Pancreas (tissue), 10 donors: ENCODE data around the gene ASTN1. TPM values are rescaled to one million over a fixed set of nuclear protein-coding genes. Genes with fewer than 3 reads are reported as not detected.

Experiments used
- ATAC-seq, 4 donors: fragments of 200-7000 bp; cut with Tn5 transposase; one replicate each; pipeline versions ENCODE4 v1.8.0 to v1.9.1; 2020; ENCODE audit warnings: mild to moderate bottlenecking in 4 of 4, moderate library complexity in 4 of 4
- DNase-seq, 6 donors: peaks; one replicate each; pipeline ENCODE4 v3.0.0-alpha.2; 2020
- FAIRE-seq: peaks from 2 replicates; lab custom pipeline; 2012; peaks lifted over from hg19 to GRCh38; lab: Jason Lieb, UNC
- H3K27ac ChIP-seq, 4 donors: fragments of 200-600 bp; sonication (generic); 1 replicate in 3 of 4; 2 replicates in 1 of 4; pipeline versions ENCODE4 v1.5.0 to v1.8.0; 2020
- H3K27me3 ChIP-seq, 4 donors: fragments of 200-600 bp; one replicate each; pipeline ENCODE4 v1.8.0; 2021
- H3K36me3 ChIP-seq, 3 donors: fragments of 200-600 bp; sonication (generic) in 1 of 3; one replicate each; pipeline versions ENCODE4 v1.5.0 to v1.8.0; 2020 to 2021
- H3K4me1 ChIP-seq, 3 donors: fragments of 200-600 bp; one replicate each; pipeline ENCODE4 v1.8.0; 2021
- H3K4me3 ChIP-seq, 4 donors: fragments of 200-600 bp; sonication (generic) in 2 of 4; one replicate each; pipeline versions ENCODE4 v1.5.0 to v1.8.0; 2020 to 2021
- H3K9me3 ChIP-seq, 4 donors: fragments of 200-600 bp; one replicate each; pipeline ENCODE4 v1.8.0; 2021
- WGBS, 2 donors: extraction: QIAGEN DNeasy Blood & Tissue Kit; methylation state at CpG; one replicate each; pipeline ENCODE4 v1.1.7; 2013; 5-methylcytosine and 5-hydroxymethylcytosine counted together
- intact Hi-C, 3 donors: fragments of 100-400 bp; cut with DNase I; formaldehyde crosslinking; loops; one replicate each; pipeline versions ENCODE4 v1.11.1 to v1.14.2; 2022
- polyA plus RNA-seq, 2 donors: library from polyadenylated mRNA; stranded (reverse); fragments of 200-250 nt; gene quantifications; one replicate each; pipeline ENCODE4 v1.2.3, GENCODE V29; 2013
- total RNA-seq, 6 donors: library from RNA; stranded (reverse); fragmentation: NEBNext Ultra II Directional in 4 of 6; extraction: Animal tissue kit (Norgen Biotek cat#: 25700) in 4 of 6; gene quantifications; one replicate each; pipeline versions ENCODE4 v1.2.1 to v1.2.4, GENCODE V29; 2021 to 2023
- TF ChIP-seq, protein P1 (sequence below), 4 donors: fragments of 200-600 bp; sonication (generic) in 3 of 4; IDR thresholded peaks; one replicate each; pipeline versions ENCODE4 v1.5.0 to v1.8.0; 2021; ENCODE audit warnings: antibody characterized with exemption in 4 of 4
- donor health status: healthy with polysubstance abuse.
- donor health status: DM: no; HTN: no; CAD: no; lungs with moderate emphysema.
- donor health status: DM: no; HTN: no; CAD: no.
- donor health status: control.
- donor health status: control.
- donor health status: Bipolar disorder and iron deficiency.
- donor health status: DM: yes; HTN: yes; CAD: no.
- donor health status: DM: no; HTN: no; CAD: no.
- donor health status: DM: no; HTN: no; CAD: no.
- donor health status: DM: yes; HTN: yes; CAD: no.

ASTN1 gene
- total and polyA plus RNA-seq, 8 donors, result 0.11 to 0.77 (median 0.32) TPM

DNA sequence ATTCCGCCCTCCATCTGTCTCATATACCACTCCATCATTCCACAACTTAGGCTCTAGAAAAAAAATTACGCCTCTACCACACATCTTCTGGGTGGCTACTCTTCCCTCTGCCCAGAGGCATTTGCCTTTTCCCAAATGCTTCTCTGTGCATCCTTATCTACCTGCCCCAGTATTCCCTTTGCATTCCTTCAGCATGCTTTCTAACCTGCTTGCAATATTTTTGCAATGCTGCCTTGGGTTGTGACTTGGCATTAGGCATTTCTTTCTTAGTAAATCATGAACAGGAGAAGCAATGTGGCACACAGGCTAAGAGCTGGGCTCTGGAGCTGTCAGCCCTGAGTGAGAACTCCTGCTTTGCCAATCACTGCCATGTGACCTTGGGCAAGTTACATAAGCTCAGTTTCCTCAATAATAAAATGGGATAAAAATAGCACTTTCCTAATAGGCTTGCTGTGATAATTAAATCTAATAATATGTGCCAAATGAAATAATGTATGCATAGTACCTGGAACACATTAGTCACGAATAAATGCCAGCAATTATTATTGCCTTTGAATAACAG, 276.0 kb downstream of the ASTN1 start:
- H3K27me3 ChIP-seq, result no peaks in the 10 kb centered on the region
- TF ChIP-seq, protein P1, sequence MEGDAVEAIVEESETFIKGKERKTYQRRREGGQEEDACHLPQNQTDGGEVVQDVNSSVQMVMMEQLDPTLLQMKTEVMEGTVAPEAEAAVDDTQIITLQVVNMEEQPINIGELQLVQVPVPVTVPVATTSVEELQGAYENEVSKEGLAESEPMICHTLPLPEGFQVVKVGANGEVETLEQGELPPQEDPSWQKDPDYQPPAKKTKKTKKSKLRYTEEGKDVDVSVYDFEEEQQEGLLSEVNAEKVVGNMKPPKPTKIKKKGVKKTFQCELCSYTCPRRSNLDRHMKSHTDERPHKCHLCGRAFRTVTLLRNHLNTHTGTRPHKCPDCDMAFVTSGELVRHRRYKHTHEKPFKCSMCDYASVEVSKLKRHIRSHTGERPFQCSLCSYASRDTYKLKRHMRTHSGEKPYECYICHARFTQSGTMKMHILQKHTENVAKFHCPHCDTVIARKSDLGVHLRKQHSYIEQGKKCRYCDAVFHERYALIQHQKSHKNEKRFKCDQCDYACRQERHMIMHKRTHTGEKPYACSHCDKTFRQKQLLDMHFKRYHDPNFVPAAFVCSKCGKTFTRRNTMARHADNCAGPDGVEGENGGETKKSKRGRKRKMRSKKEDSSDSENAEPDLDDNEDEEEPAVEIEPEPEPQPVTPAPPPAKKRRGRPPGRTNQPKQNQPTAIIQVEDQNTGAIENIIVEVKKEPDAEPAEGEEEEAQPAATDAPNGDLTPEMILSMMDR (IDR thresholded peaks at IDR 0.05), result no peak
- DNase-seq, result no peak
- no peaks in the 10 kb centered on the region for H3K4me1 ChIP-seq
- no peak for ATAC-seq
- intact Hi-C loops, result no loop called here
- H3K9me3 ChIP-seq, result no peaks in the 10 kb centered on the region
- H3K36me3 ChIP-seq, result no peaks in the 10 kb centered on the region
- H3K27ac ChIP-seq, result no peak overlapping the region
- WGBS, 2 donors, result 79 to 86% methylated on average over 3 of the region's 3 CpGs
- no peak overlapping the region for H3K4me3 ChIP-seq
- FAIRE-seq, result no peak

DNA sequence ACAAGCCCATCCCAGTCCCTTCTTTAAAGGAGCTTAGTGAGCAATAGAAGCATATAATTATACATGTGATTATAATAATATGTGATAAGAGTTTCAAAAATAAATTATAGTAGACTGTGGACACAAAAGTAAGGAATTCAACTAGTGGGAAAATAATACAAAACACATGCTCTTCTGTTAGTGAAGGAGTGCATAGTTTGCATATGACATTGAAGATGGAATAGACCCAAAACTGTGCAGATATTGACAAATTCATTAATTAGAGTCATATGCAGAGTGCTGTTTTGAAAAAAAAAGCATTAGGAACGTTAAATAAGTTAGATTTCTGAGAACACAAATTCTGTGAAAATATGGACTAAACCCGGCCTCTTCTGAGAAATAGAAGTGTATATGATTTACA, 278.8 kb downstream of the ASTN1 start:
- no peak for FAIRE-seq
- H3K27me3 ChIP-seq, result no peaks in the 10 kb centered on the region
- WGBS, 2 donors, result 50 to 77% methylated on average over 2 of the region's 2 CpGs
- intact Hi-C loops, result no loop called here
- ATAC-seq, result no peak
- no peak overlapping the region for H3K4me3 ChIP-seq
- no peaks in the 10 kb centered on the region for H3K36me3 ChIP-seq
- H3K9me3 ChIP-seq, result no peaks in the 10 kb centered on the region
- H3K27ac ChIP-seq, result no peak overlapping the region
- TF ChIP-seq, protein P1 (IDR thresholded peaks at IDR 0.05), result no peak
- no peak for DNase-seq
- no peaks in the 10 kb centered on the region for H3K4me1 ChIP-seq

DNA sequence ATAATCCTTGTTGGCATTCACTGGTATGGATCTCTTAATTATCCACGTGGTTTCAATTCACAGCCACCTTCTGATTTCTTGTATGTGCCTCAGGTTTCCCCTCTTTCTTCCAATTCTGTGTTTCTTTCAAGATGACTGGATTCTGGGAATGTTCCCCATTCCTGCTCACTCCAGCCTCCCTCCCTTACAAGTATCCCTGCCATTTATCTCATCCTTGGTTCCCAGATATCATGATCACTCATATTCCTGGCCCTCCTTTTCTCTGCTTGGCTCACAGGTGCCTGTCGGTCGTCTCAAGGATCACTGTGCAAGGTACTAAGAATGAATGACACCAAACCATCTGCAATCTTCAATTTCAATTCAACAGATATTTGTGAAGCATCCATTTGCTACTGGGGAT, 279.2 kb downstream of the ASTN1 start:
- no peaks in the 10 kb centered on the region for H3K36me3 ChIP-seq
- no peaks in the 10 kb centered on the region for H3K4me1 ChIP-seq
- no peak for ATAC-seq
- no peak overlapping the region for H3K4me3 ChIP-seq
- no peak for DNase-seq
- intact Hi-C loops, result no loop called here
- no peaks in the 10 kb centered on the region for H3K9me3 ChIP-seq
- FAIRE-seq, result no peak
- WGBS, 2 donors, result 47 to 56% methylated on average over 3 of the region's 3 CpGs
- TF ChIP-seq, protein P1 (IDR thresholded peaks at IDR 0.05), result no peak
- no peaks in the 10 kb centered on the region for H3K27me3 ChIP-seq
- H3K27ac ChIP-seq, result no peak overlapping the region

DNA sequence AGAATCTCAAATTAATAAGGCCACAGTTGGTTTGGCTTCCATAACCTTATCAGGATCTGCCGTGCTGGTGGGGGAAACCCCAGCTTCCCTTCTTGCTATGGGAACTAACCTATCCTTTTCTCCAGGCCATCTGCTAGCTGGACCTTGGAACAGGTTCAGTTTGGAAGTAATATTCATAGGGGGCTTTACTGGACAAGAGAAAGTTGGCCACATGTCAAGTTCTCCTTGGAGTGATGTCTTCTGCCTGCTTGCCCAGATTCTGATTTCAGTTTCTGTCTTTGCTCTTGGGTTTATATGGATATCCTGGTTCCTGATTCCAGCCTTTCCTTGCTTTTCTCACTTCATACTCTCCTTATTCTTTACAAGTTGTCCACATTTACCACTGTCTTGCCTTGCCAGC, 279.6 kb downstream of the ASTN1 start:
- TF ChIP-seq, protein P1 (IDR thresholded peaks at IDR 0.05), result no peak
- no peak for FAIRE-seq

DNA sequence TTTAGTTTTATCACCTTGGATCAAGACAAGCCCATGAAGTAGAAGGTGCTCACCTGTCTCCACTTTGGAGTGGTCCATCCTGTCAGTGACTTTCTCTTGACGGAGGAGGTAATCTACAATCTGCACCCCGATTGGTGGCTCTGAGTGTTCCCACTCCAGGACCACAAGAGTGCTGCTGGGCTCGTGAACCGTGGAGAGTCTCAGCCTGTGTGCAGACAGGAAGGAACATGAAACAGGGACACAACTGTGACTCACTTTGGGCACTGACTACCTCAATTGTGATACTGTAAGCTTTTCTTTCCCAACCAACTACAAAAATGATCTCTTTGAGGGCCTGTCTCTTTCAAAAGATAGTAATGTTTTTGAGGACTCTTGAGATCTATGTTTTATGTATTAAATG, 280.2 kb downstream of the ASTN1 start:
- FAIRE-seq (no peak), ATAC-seq (no peak), DNase-seq (no peak)
- H3K27ac ChIP-seq, result no peak overlapping the region
- no peaks in the 10 kb centered on the region for H3K9me3 ChIP-seq
- WGBS, 2 donors, result 70 to 79% methylated on average over 4 of the region's 4 CpGs
- no peaks in the 10 kb centered on the region for H3K27me3 ChIP-seq
- intact Hi-C loops, result loop anchor here in 1 of 3 donors (5.0 kb wide), 1 partner anchor 327 kb away; no protein-coding TSS in a partner anchor
- TF ChIP-seq, protein P1 (IDR thresholded peaks at IDR 0.05), result no peak
- H3K4me3 ChIP-seq, result no peak overlapping the region
- no peaks in the 10 kb centered on the region for H3K36me3 ChIP-seq
- no peaks in the 10 kb centered on the region for H3K4me1 ChIP-seq

More for the DNA sequence above, 279.6 kb downstream of the ASTN1 start:
- Histone ChIP-seq H3K4me1 (no peaks in the 10 kb centered on the region), H3K36me3 (no peaks in the 10 kb centered on the region), H3K27ac (no peak overlapping the region), H3K27me3 (no peaks in the 10 kb centered on the region), H3K4me3 (no peak overlapping the region), H3K9me3 (no peaks in the 10 kb centered on the region)
- WGBS, 2 donors, result 56 to 57% methylated on average over 1 of the region's 1 CpG
- ATAC-seq, result no peak
- intact Hi-C loops, result loop anchor here in 1 of 3 donors (5.0 kb wide), 1 partner anchor 328 kb away; no protein-coding TSS in a partner anchor
- no peak for DNase-seq
